Endothelial cell of umbilical vein (primary cell): ENCODE results near the gene XXYLT1. TPM values are rescaled to one million over a fixed set of nuclear protein-coding genes. Genes with fewer than 3 reads are reported as not detected.

Experiments used
- BruUV-seq: library from RNA; stranded (reverse); fragments of 400-500 nt; replicated peaks from 2 replicates; lab custom pipeline; 2021; lab: Mats Ljungman, UMichigan
- CTCF ChIA-PET: fragments of 300-600, 350-600 bp; sonication (Branson Sonifier 250); formaldehyde crosslinking; loops from one replicate; lab custom pipeline; 2021; ENCODE audit warnings: antibody characterized with exemption, inconsistent platforms; lab: Charles Lee
- POLR2A ChIA-PET: fragments of 300-600, 350-600 bp; sonication (Branson Sonifier 250); formaldehyde crosslinking; loops from one replicate; lab custom pipeline; 2021; ENCODE audit warnings: antibody characterized with exemption, inconsistent platforms; lab: Charles Lee
- DNase-seq: peaks from one replicate; pipeline ENCODE4 v3.0.0-alpha.2; 2011; ENCODE audit warnings: low read depth, low spot score
- FAIRE-seq: peaks from 2 replicates; lab custom pipeline; 2011; peaks lifted over from hg19 to GRCh38; lab: Jason Lieb, UNC
- H2AFZ ChIP-seq: 2 replicates; pipeline ENCODE4 v1.6.0; 2012; ENCODE audit warnings: low read depth, low read length, control low read depth, inconsistent platforms
- H3K27ac ChIP-seq: 2 replicates; pipeline ENCODE4 v1.5.1; 2011; ENCODE audit warnings: low read depth, mild to moderate bottlenecking, control low read depth, low read length, moderate library complexity; ENCODE audit not compliant: insufficient read depth
- H3K27me3 ChIP-seq, 2 experiments: 2 replicates each; pipeline versions ENCODE4 v1.6.0 to v1.6.1; 2011; ENCODE audit warnings: low read length in 2 of 2, mixed read lengths in 1 of 2; ENCODE audit not compliant: control insufficient read depth in 2 of 2, insufficient read depth in 2 of 2
- H3K36me3 ChIP-seq, 2 experiments: 2 replicates in 1 of 2; 3 replicates in 1 of 2; pipeline ENCODE4 v1.5.1; 2011; ENCODE audit warnings: low read length in 2 of 2, mild to moderate bottlenecking in 1 of 2, moderate library complexity in 1 of 2; ENCODE audit not compliant: control insufficient read depth in 2 of 2, insufficient read depth in 2 of 2; ENCODE audit errors: extremely low read depth in 1 of 2
- H3K4me1 ChIP-seq: 3 replicates; pipeline ENCODE4 v1.5.1; 2011; ENCODE audit warnings: mild to moderate bottlenecking, low read length; ENCODE audit not compliant: control insufficient read depth, insufficient read depth; ENCODE audit errors: extremely low read depth
- H3K4me2 ChIP-seq: 2 replicates; pipeline ENCODE4 v1.6.1; 2011; ENCODE audit warnings: low read length, control low read depth, mixed read lengths; ENCODE audit not compliant: insufficient read depth
- H3K4me3 ChIP-seq, 3 experiments: fragments of 200-600 bp in 1 of 3; sonication (generic), shearing (Covaris generic) in 1 of 3; replicated peaks in 1 of 3; 2 replicates each; pipeline ENCODE4 v1.5.1; 2011 to 2016; ENCODE audit warnings: control low read depth in 3 of 3, low read length in 3 of 3, mild to moderate bottlenecking in 2 of 3, inconsistent platforms in 1 of 3, low read depth in 1 of 3, moderate library complexity in 1 of 3; ENCODE audit not compliant: insufficient read depth in 1 of 3
- H3K79me2 ChIP-seq: 2 replicates; pipeline ENCODE4 v1.6.0; 2012; ENCODE audit warnings: low read length, inconsistent platforms; ENCODE audit not compliant: control insufficient read depth, insufficient read depth
- H3K9ac ChIP-seq: replicated peaks from 2 replicates; pipeline ENCODE3; 2011; ENCODE audit warnings: low read length, control low read depth; ENCODE audit not compliant: insufficient read depth; ENCODE audit errors: extremely low read depth
- H3K9me1 ChIP-seq: replicated peaks from 3 replicates; pipeline ENCODE4 v1.6.0; 2011; ENCODE audit warnings: mild to moderate bottlenecking, low read length; ENCODE audit not compliant: control insufficient read depth, insufficient read depth; ENCODE audit errors: extremely low read depth
- H3K9me3 ChIP-seq: replicated peaks from 2 replicates; pipeline ENCODE4 v1.5.1; 2012; ENCODE audit warnings: low read length, inconsistent platforms; ENCODE audit not compliant: control insufficient read depth, insufficient read depth
- H4K20me1 ChIP-seq: replicated peaks from 2 replicates; pipeline ENCODE3; 2011; ENCODE audit warnings: mild to moderate bottlenecking, low read length; ENCODE audit not compliant: control insufficient read depth, insufficient read depth; ENCODE audit errors: extremely low read depth
- EZH2 ChIP-seq: IDR thresholded peaks from 2 replicates; pipeline ENCODE4 v1.6.1; 2012; ENCODE audit warnings: borderline replicate concordance, low read depth, mild to moderate bottlenecking, moderate library complexity, low read length, inconsistent platforms; ENCODE audit not compliant: severe bottlenecking
- FOS ChIP-seq: IDR thresholded peaks from 2 replicates; pipeline ENCODE4 v1.6.1; 2011; ENCODE audit warnings: mild to moderate bottlenecking, low read length, moderate library complexity, borderline replicate concordance; ENCODE audit not compliant: insufficient read depth
- GATA2 ChIP-seq: IDR thresholded peaks from 2 replicates; pipeline ENCODE4 v1.7.0; 2011; ENCODE audit warnings: low read depth, mild to moderate bottlenecking, moderate library complexity, mixed read lengths, low read length; ENCODE audit not compliant: insufficient read length, insufficient read depth
- JUN ChIP-seq: IDR thresholded peaks from 2 replicates; pipeline ENCODE4 v1.6.1; 2011; ENCODE audit warnings: borderline replicate concordance, low read depth; ENCODE audit not compliant: insufficient read length, insufficient read depth
- MYC ChIP-seq: IDR thresholded peaks from one replicate; pipeline ENCODE4 v1.6.1; 2011; ENCODE audit warnings: mild to moderate bottlenecking, low read depth, low read length
- POLR2A ChIP-seq: IDR thresholded peaks from 2 replicates; pipeline ENCODE4 v1.6.1; 2012; ENCODE audit warnings: low read depth, mild to moderate bottlenecking, control low read depth, low read length
- POLR2AphosphoS5 ChIP-seq: IDR thresholded peaks from 2 replicates; pipeline ENCODE4 v1.6.1; 2012; ENCODE audit warnings: low read depth, mild to moderate bottlenecking, control low read depth, low read length, moderate library complexity; ENCODE audit not compliant: insufficient read depth
- dilution Hi-C: fragments of 300-500 bp; cut with MboI; formaldehyde crosslinking; loops from one replicate; pipeline ENCODE4 v1.15.0; 2019; ENCODE audit warnings: low sequenced_read_pairs; ENCODE audit not compliant: extremely low pct_ligation_motif_present
- intact Hi-C: fragments of 100-400 bp; cut with micrococcal nuclease; formaldehyde crosslinking; loops from one replicate; pipeline ENCODE4 v1.10.0; 2022
- polyA plus RNA-seq, 4 experiments: library from polyadenylated mRNA; depleted of rRNA in 3 of 4; stranded (reverse) in 3 of 4; unstranded in 1 of 4; fragments of >200 nt; gene quantifications; 2 replicates each; pipeline versions ENCODE4 v1.2.1 to v1.2.3, GENCODE V29; 2011 to 2012; ENCODE audit warnings: missing spikeins in 1 of 4
- total RNA-seq: library from RNA; stranded (reverse); gene quantifications from 2 replicates; pipeline ENCODE4 v1.2.3, GENCODE V29; 2021
- TF ChIP-seq, protein P1 (sequence below): IDR thresholded peaks from 2 replicates; pipeline ENCODE4 v1.6.1; 2011; ENCODE audit not compliant: insufficient read depth, insufficient read length
- TF ChIP-seq, protein P2 (sequence below), 2 donors: IDR thresholded peaks; 1 replicate in 1 of 2; 2 replicates in 1 of 2; pipeline ENCODE4 v1.5.1; 2011; ENCODE audit warnings: low read length in 2 of 2, mild to moderate bottlenecking in 2 of 2, moderate library complexity in 2 of 2, control low read depth in 1 of 2, inconsistent platforms in 1 of 2, low read depth in 1 of 2; ENCODE audit not compliant: insufficient read depth in 1 of 2; ENCODE audit errors: extremely low read depth in 1 of 2

Gene XXYLT1
- total and polyA plus RNA-seq, 2 donors (not counting 3 experiments of a cell fraction or from before 2014, with no cell fraction given) = 54.4 to 78.1 TPM

DNA sequence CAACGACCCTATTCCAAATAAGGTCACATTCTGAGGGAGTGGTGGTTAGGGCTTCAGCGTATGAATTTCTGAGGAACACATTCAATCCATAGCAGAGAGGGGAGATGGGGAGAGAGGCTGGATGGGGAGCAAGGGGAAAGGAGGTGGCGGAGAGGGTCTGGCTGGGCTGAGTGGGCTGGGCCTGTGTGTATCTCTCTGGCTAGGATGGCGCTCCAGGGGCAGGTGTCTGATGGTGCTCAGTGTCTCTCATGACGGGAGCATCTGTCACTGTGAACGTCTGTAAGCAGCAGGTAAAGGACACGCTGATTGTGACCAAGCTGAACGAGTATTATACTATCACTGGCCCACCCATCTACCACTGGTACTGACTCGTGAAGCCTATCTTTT, 159.6 kb downstream of the XXYLT1 start:
- Histone ChIP-seq H4K20me1 (no peaks in the 10 kb centered on the region), H3K79me2 (no peaks in the 10 kb centered on the region), H3K36me3 (peaks cover 0 to 8% of the 10 kb centered on the region in 2 experiments), H3K4me2 (no peak overlapping the region), H3K9ac (no peak overlapping the region), H2AFZ (no peak overlapping the region), H3K27ac (no peak overlapping the region), H3K27me3 (no peaks in the 10 kb centered on the region), H3K9me3 (no peaks in the 10 kb centered on the region), H3K9me1 (no peaks in the 10 kb centered on the region), H3K4me1 (peaks cover 9% of the 10 kb centered on the region), H3K4me3 (no peak overlapping the region)
- FAIRE-seq = no peak
- no TSS peak for BruUV-seq
- intact Hi-C loops = no loop called here
- ChIA-PET CTCF (interaction anchor here (2.0 kb wide), 1 partner anchor 429 kb away, joined by 6 read pairs; no protein-coding TSS in a partner anchor), POLR2A (no interaction called here)
- DNase-seq = no peak
- TF ChIP-seq FOS (no peak), POLR2AphosphoS5 (no peak), GATA2 (no peak), POLR2A (no peak), EZH2 (no peak), MYC (no peak), JUN (no peak)
- TF ChIP-seq, protein P1, sequence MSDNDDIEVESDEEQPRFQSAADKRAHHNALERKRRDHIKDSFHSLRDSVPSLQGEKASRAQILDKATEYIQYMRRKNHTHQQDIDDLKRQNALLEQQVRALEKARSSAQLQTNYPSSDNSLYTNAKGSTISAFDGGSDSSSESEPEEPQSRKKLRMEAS = no peak
- TF ChIP-seq, protein P2, sequence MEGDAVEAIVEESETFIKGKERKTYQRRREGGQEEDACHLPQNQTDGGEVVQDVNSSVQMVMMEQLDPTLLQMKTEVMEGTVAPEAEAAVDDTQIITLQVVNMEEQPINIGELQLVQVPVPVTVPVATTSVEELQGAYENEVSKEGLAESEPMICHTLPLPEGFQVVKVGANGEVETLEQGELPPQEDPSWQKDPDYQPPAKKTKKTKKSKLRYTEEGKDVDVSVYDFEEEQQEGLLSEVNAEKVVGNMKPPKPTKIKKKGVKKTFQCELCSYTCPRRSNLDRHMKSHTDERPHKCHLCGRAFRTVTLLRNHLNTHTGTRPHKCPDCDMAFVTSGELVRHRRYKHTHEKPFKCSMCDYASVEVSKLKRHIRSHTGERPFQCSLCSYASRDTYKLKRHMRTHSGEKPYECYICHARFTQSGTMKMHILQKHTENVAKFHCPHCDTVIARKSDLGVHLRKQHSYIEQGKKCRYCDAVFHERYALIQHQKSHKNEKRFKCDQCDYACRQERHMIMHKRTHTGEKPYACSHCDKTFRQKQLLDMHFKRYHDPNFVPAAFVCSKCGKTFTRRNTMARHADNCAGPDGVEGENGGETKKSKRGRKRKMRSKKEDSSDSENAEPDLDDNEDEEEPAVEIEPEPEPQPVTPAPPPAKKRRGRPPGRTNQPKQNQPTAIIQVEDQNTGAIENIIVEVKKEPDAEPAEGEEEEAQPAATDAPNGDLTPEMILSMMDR (IDR thresholded peaks at IDR 0.05; ENCODE audit: extremely low read depth in 1 of 2, insufficient read depth in 1 of 2, low read depth in 1 of 2, low read length in 2 of 2) = no peak
- dilution Hi-C loops = loop anchor here (25.0 kb wide), 1 partner anchor 424 kb away; the partner anchor contains the start of gene FAM43A
